H1 (cell line): ENCODE measurements around the gene IFITM2. TPM values are rescaled to one million over a fixed set of nuclear protein-coding genes. Genes with fewer than 3 reads are reported as not detected.

Source experiments
- CTCF ChIA-PET: fragments of 300-600 bp; sonication (Branson Sonifier 250); formaldehyde crosslinking; loops from one replicate; lab custom pipeline; 2021; ENCODE audit not compliant: partially characterized antibody; lab: Charles Lee
- POLR2A ChIA-PET: fragments of 300-600 bp; sonication (Branson Sonifier 250); formaldehyde crosslinking; loops from one replicate; lab custom pipeline; 2021; ENCODE audit warnings: inconsistent platforms; ENCODE audit not compliant: partially characterized antibody; lab: Charles Lee
- DNase-seq, 2 experiments: peaks; one replicate each; pipeline versions ENCODE4 v3.0.0 to v3.0.0-alpha.2; 2010 to 2022; ENCODE audit warnings: low spot score in 2 of 2, low read depth in 1 of 2, mixed read lengths in 1 of 2
- FAIRE-seq: peaks from 2 replicates; lab custom pipeline; 2011; peaks lifted over from hg19 to GRCh38; lab: Jason Lieb, UNC
- H2AFZ ChIP-seq: 2 replicates; pipeline ENCODE4 v1.8.1; 2012; ENCODE audit warnings: low read length, inconsistent platforms
- H2AK5ac ChIP-seq: 2 replicates; pipeline ENCODE4 v1.6.1; 2013; ENCODE audit warnings: low read depth, low read length
- H2BK120ac ChIP-seq: replicated peaks from 2 replicates; pipeline ENCODE3; 2013; ENCODE audit warnings: low read depth, low read length, inconsistent platforms
- H2BK12ac ChIP-seq: 2 replicates; pipeline ENCODE4 v1.6.1; 2013; ENCODE audit warnings: low read depth, low read length
- H2BK15ac ChIP-seq: 2 replicates; pipeline ENCODE4 v1.6.1; 2013; ENCODE audit warnings: low read length
- H2BK20ac ChIP-seq: 2 replicates; pipeline ENCODE4 v1.6.1; 2013; ENCODE audit warnings: low read length
- H2BK5ac ChIP-seq: 2 replicates; pipeline ENCODE4 v1.6.1; 2013; ENCODE audit warnings: low read depth, low read length
- H3K14ac ChIP-seq: 2 replicates; pipeline ENCODE4 v1.6.1; 2013; ENCODE audit warnings: inconsistent platforms; ENCODE audit not compliant: insufficient read length
- H3K18ac ChIP-seq: 2 replicates; pipeline ENCODE4 v1.6.1; 2013; ENCODE audit warnings: low read length; ENCODE audit errors: extremely low read depth
- H3K23ac ChIP-seq: 2 replicates; pipeline ENCODE4 v1.6.1; 2013; ENCODE audit warnings: inconsistent platforms; ENCODE audit not compliant: insufficient read length
- H3K23me2 ChIP-seq: 2 replicates; pipeline ENCODE4 v1.6.1; 2013; ENCODE audit warnings: low read depth, low read length
- H3K27ac ChIP-seq: 2 replicates; pipeline ENCODE4 v1.6.1; 2011; ENCODE audit warnings: low read depth, low read length, inconsistent platforms
- H3K27me3 ChIP-seq, 4 experiments: replicated peaks in 1 of 4; 1 replicate in 1 of 4; 2 replicates in 3 of 4; pipeline versions ENCODE4 v1.6.1 to v1.8.1; 2011 to 2013; ENCODE audit warnings: low read length in 3 of 4, mild to moderate bottlenecking in 3 of 4, inconsistent platforms in 2 of 4, mixed read lengths in 2 of 4, moderate library complexity in 1 of 4; ENCODE audit not compliant: control insufficient read depth in 3 of 4, insufficient read depth in 3 of 4; ENCODE audit errors: extremely low read depth in 1 of 4
- H3K36me3 ChIP-seq, 4 experiments: 2 replicates each; pipeline versions ENCODE4 v1.6.1 to v1.8.1; 2011 to 2013; ENCODE audit warnings: mild to moderate bottlenecking in 4 of 4, low read length in 3 of 4, moderate library complexity in 2 of 4, control low read depth in 1 of 4, inconsistent platforms in 1 of 4; ENCODE audit not compliant: insufficient read depth in 4 of 4, control insufficient read depth in 2 of 4
- H3K4ac ChIP-seq: replicated peaks from 2 replicates; pipeline ENCODE3; 2013; ENCODE audit warnings: low read length, low read depth, mixed read lengths, inconsistent platforms; ENCODE audit not compliant: insufficient read length
- H3K4me1 ChIP-seq, 4 experiments: replicated peaks in 1 of 4; 1 replicate in 1 of 4; 2 replicates in 3 of 4; pipeline versions ENCODE4 v1.6.1 to v1.8.1; 2011 to 2013; ENCODE audit warnings: low read length in 3 of 4, inconsistent platforms in 2 of 4, mixed read lengths in 1 of 4; ENCODE audit not compliant: insufficient read depth in 4 of 4, control insufficient read depth in 3 of 4
- H3K4me2 ChIP-seq, 2 experiments: 2 replicates each; pipeline versions ENCODE4 v1.6.1 to v1.8.1; 2011 to 2013; ENCODE audit warnings: low read depth in 2 of 2, low read length in 2 of 2, control low read depth in 1 of 2, inconsistent platforms in 1 of 2, mild to moderate bottlenecking in 1 of 2; ENCODE audit not compliant: insufficient read depth in 1 of 2
- H3K4me3 ChIP-seq, 4 experiments: fragments of 200-600, 300-600 bp in 1 of 4; sonication (generic), shearing (Covaris generic), sonication (Bioruptor Twin) in 1 of 4; 2 replicates each; pipeline versions ENCODE4 v1.5.1 to v1.8.1; 2011 to 2016; ENCODE audit warnings: low read length in 4 of 4, low read depth in 3 of 4, control low read depth in 2 of 4, inconsistent platforms in 2 of 4, mild to moderate bottlenecking in 2 of 4, mixed read lengths in 1 of 4, moderate library complexity in 1 of 4; ENCODE audit not compliant: insufficient read depth in 2 of 4; ENCODE audit errors: extremely low read depth in 1 of 4
- H3K56ac ChIP-seq: replicated peaks from 2 replicates; pipeline ENCODE3; 2013; ENCODE audit warnings: low read depth, mild to moderate bottlenecking, mixed read lengths, low read length, inconsistent platforms; ENCODE audit not compliant: insufficient read length
- H3K79me1 ChIP-seq: 2 replicates; pipeline ENCODE4 v1.6.1; 2013; ENCODE audit warnings: low read depth, low read length, control low read depth
- H3K79me2 ChIP-seq, 2 experiments: 2 replicates each; pipeline versions ENCODE4 v1.6.1 to v1.8.1; 2012 to 2013; ENCODE audit warnings: low read length in 2 of 2, mild to moderate bottlenecking in 2 of 2, inconsistent platforms in 1 of 2; ENCODE audit not compliant: insufficient read depth in 2 of 2, control insufficient read depth in 1 of 2
- H3K9ac ChIP-seq, 4 experiments: replicated peaks in 1 of 4; 1 replicate in 1 of 4; 2 replicates in 3 of 4; pipeline versions ENCODE4 v1.6.1 to v1.8.1; 2011 to 2013; ENCODE audit warnings: low read depth in 3 of 4, low read length in 3 of 4, control low read depth in 2 of 4, mild to moderate bottlenecking in 2 of 4, moderate library complexity in 2 of 4, inconsistent platforms in 1 of 4; ENCODE audit errors: extremely low read depth in 1 of 4
- H3K9me3 ChIP-seq, 2 experiments: 2 replicates each; pipeline versions ENCODE4 v1.6.1 to v1.8.1; 2012 to 2013; ENCODE audit warnings: mild to moderate bottlenecking in 2 of 2, moderate library complexity in 2 of 2, control low read depth in 1 of 2, inconsistent platforms in 1 of 2, low read depth in 1 of 2, low read length in 1 of 2, mixed read lengths in 1 of 2; ENCODE audit not compliant: insufficient read depth in 2 of 2
- H4K20me1 ChIP-seq, 2 experiments: replicated peaks in 1 of 2; 2 replicates each; pipeline versions ENCODE3 to v1.8.1; 2011 to 2013; ENCODE audit warnings: inconsistent platforms in 2 of 2, low read length in 2 of 2, mild to moderate bottlenecking in 1 of 2; ENCODE audit not compliant: insufficient read depth in 2 of 2, control insufficient read depth in 1 of 2
- H4K5ac ChIP-seq: 2 replicates; pipeline ENCODE4 v1.6.1; 2013; ENCODE audit warnings: low read length, low read depth, mixed read lengths, inconsistent platforms; ENCODE audit not compliant: insufficient read length
- H4K8ac ChIP-seq: 2 replicates; pipeline ENCODE4 v1.8.0; 2013; ENCODE audit warnings: mild to moderate bottlenecking, moderate library complexity, low read length, inconsistent platforms; ENCODE audit not compliant: insufficient read depth; ENCODE audit errors: extremely low read depth
- H4K91ac ChIP-seq: replicated peaks from 2 replicates; pipeline ENCODE3; 2013; ENCODE audit warnings: low read length, mixed read lengths, inconsistent platforms; ENCODE audit not compliant: insufficient read length
- ATF3 ChIP-seq: IDR thresholded peaks from 2 replicates; pipeline ENCODE4 v1.6.1; 2011; ENCODE audit warnings: low read depth, mild to moderate bottlenecking, low read length; ENCODE audit not compliant: insufficient read depth
- EZH2 ChIP-seq: fragments of 200-600 bp; sonication (generic); IDR thresholded peaks from 2 replicates; pipeline ENCODE4 v1.7.1; 2012; ENCODE audit warnings: low read depth, mild to moderate bottlenecking, moderate library complexity, low read length, inconsistent platforms; ENCODE audit not compliant: severe bottlenecking
- GABPA ChIP-seq: IDR thresholded peaks from 2 replicates; pipeline ENCODE4 v1.6.1; 2011; ENCODE audit warnings: mild to moderate bottlenecking, low read length, moderate library complexity, borderline replicate concordance; ENCODE audit not compliant: insufficient read depth
- HDAC6 ChIP-seq: IDR thresholded peaks from one replicate; pipeline ENCODE4 v1.7.1; 2012; ENCODE audit warnings: low read depth, mild to moderate bottlenecking, inconsistent platforms, low read length, moderate library complexity
- JUND ChIP-seq: IDR thresholded peaks from 2 replicates; pipeline ENCODE4 v1.6.1; 2011; ENCODE audit warnings: mild to moderate bottlenecking, improper control_type of control experiment, low read length
- MAFK ChIP-seq: IDR thresholded peaks from 2 replicates; pipeline ENCODE4 v1.6.1; 2012; ENCODE audit warnings: low read depth, mild to moderate bottlenecking, improper control_type of control experiment, low read length
- NRF1 ChIP-seq: IDR thresholded peaks from 2 replicates; pipeline ENCODE4 v1.6.1; 2011; ENCODE audit warnings: mild to moderate bottlenecking, low read depth, low read length, improper control_type of control experiment
- POU5F1 ChIP-seq: IDR thresholded peaks from 2 replicates; pipeline ENCODE4 v1.6.1; 2011; ENCODE audit warnings: low read depth, mild to moderate bottlenecking, low read length, moderate library complexity
- SIX5 ChIP-seq: IDR thresholded peaks from 2 replicates; pipeline ENCODE4 v1.6.1; 2011; ENCODE audit warnings: mild to moderate bottlenecking, low read depth, low read length
- SP1 ChIP-seq: IDR thresholded peaks from 2 replicates; pipeline ENCODE4 v1.6.1; 2011; ENCODE audit warnings: low read depth, low read length
- SP2 ChIP-seq: IDR thresholded peaks from 2 replicates; pipeline ENCODE4 v1.6.1; 2012; ENCODE audit warnings: mild to moderate bottlenecking, low read length, inconsistent platforms
- SP4 ChIP-seq: IDR thresholded peaks from 2 replicates; pipeline ENCODE4 v1.6.1; 2012; ENCODE audit warnings: low read length, inconsistent platforms
- YY1 ChIP-seq: IDR thresholded peaks from 2 replicates; pipeline ENCODE4 v1.6.1; 2011; ENCODE audit warnings: low read depth, mild to moderate bottlenecking, low read length
- WGBS, 2 experiments: shearing (Covaris generic) in 1 of 2; methylation state at CpG; one replicate each; pipeline versions ENCODE4 v1.1.6 to v1.1.7; 2013 to 2015; ENCODE audit warnings: low lambda C conversion rate in 2 of 2, mixed read lengths in 2 of 2, inconsistent platforms in 1 of 2, low coverage in 1 of 2, missing lambda C conversion rate in 1 of 2; ENCODE audit not compliant: insufficient replicate concordance in 2 of 2, insufficient coverage in 1 of 2, insufficient read length in 1 of 2; ENCODE audit errors: extremely low coverage in 1 of 2, missing lambda C conversion rate in 1 of 2; 5-methylcytosine and 5-hydroxymethylcytosine counted together
- polyA plus RNA-seq, 7 experiments: library from polyadenylated mRNA; depleted of rRNA in 3 of 7; stranded (reverse) in 5 of 7; unstranded in 2 of 7; fragments of >200 nt in 5 of 7; fragments of 200-250 nt in 2 of 7; gene quantifications; 1 replicate in 5 of 7; 2 replicates in 1 of 7; 4 replicates in 1 of 7; pipeline versions ENCODE4 v1.2.1 to v1.2.3, GENCODE V29; 2011 to 2013; ENCODE audit warnings: missing spikeins in 2 of 7, mixed read lengths in 2 of 7
- total RNA-seq: library from RNA; stranded (reverse); fragmentation: NEBNext Ultra II Directional; extraction: Animal tissue kit (Norgen Biotek cat#: 25700); gene quantifications from 2 replicates; pipeline ENCODE4 v1.2.1, GENCODE V29; 2021
- TF ChIP-seq, protein P1 (sequence below): IDR thresholded peaks from 2 replicates; pipeline ENCODE4 v1.6.1; 2012; ENCODE audit warnings: inconsistent platforms

IFITM2 gene
- total and polyA plus RNA-seq, 2 of the 8 experiments (the other 6 are each of a cell fraction or from before 2014, with no cell fraction given) = 399 to 764 TPM

DNA sequence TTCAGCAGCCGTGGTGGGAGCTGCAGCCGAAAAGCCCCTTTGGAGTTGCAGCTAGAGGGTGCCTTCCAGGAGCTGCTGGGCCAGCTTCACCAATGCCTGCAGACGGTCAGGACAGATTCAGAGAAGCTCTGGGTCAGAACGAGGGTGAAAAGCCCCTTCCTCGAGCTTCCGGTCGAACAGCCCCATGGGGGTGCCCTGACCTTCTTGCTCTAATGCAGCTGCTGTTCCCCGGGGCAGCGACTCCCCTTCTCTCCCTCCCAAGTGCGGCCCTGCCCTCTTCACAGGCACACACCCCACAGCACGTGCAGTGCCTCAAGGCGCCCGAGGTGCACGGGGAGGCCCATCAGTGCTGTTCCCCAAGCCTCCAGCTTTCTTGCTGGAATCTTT, 22.7 kb downstream of the IFITM2 start:
- no peaks in the 10 kb centered on the region for H3K27me3 ChIP-seq
- peak overlapping the region; percentile 29; the same call in 1 of the 2 replicates for H3K18ac ChIP-seq
- no peak overlapping the region for H3K4ac ChIP-seq
- peaks cover 10 to 11% of the 10 kb centered on the region in 2 experiments; a peak in 3 of 4 replicates for H3K9me3 ChIP-seq
- H3K14ac ChIP-seq = no peak overlapping the region
- peak overlapping the region; percentile 94; the same call in 1 of the 2 replicates for H2AK5ac ChIP-seq
- H3K79me2 ChIP-seq = no peaks in the 10 kb centered on the region
- H3K36me3 ChIP-seq = no peaks in the 10 kb centered on the region
- no peaks in the 10 kb centered on the region for H3K23me2 ChIP-seq
- H2BK120ac ChIP-seq = peak overlapping the region; percentile 40
- no peaks in the 10 kb centered on the region for H4K20me1 ChIP-seq
- no peak overlapping the region for H3K4me3 ChIP-seq
- no peak overlapping the region for H3K56ac ChIP-seq
- peak overlapping the region; percentile 87; the same call in 1 of the 2 replicates for H2BK12ac ChIP-seq
- no peak overlapping the region for H3K4me2 ChIP-seq
- FAIRE-seq (no peak), DNase-seq (no peak)
- peak overlapping the region; percentile 22 for H4K91ac ChIP-seq
- H2AFZ ChIP-seq = no peak overlapping the region
- no peak overlapping the region for H3K9ac ChIP-seq
- H2BK20ac ChIP-seq = peak overlapping the region; percentile 4; the same call in 1 of the 2 replicates
- no peak overlapping the region for H4K8ac ChIP-seq
- ChIA-PET POLR2A (interaction anchor here (0.7 to 2.6 kb wide), 9 partner anchors 9 to 41 kb away, joined by 3 to 11 read pairs (median 4); partner anchors contain the start of gene PGGHG), CTCF (interaction anchor here (1.0 to 3.9 kb wide), 4 partner anchors 14 to 80 kb away, joined by 4 to 12 read pairs (median 10); no protein-coding TSS in a partner anchor)
- WGBS, 2 experiments = 83% methylated on average over 14 of the region's 14 CpGs; no CpG with 5 or more reads in 1 of the 2 experiments
- no peak overlapping the region for H4K5ac ChIP-seq
- no peak overlapping the region for H3K27ac ChIP-seq
- H2BK15ac ChIP-seq = peak overlapping the region; percentile 92; the same call in 1 of the 2 replicates
- H3K23ac ChIP-seq = no peak overlapping the region
- no peaks in the 10 kb centered on the region for H3K79me1 ChIP-seq
- H2BK5ac ChIP-seq = peak overlapping the region; percentile 75; the same call in 1 of the 2 replicates
- peaks cover 3 to 20% (median 12%) of the 10 kb centered on the region in 4 experiments for H3K4me1 ChIP-seq
- TF ChIP-seq MAFK (no peak), EZH2 (no peak), GABPA (no peak), SIX5 (no peak), POU5F1 (no peak), SP4 (no peak), NRF1 (no peak), SP1 (no peak), HDAC6 (no peak), YY1 (no peak), ATF3 (no peak), SP2 (no peak), JUND (no peak)
- TF ChIP-seq, protein P1, sequence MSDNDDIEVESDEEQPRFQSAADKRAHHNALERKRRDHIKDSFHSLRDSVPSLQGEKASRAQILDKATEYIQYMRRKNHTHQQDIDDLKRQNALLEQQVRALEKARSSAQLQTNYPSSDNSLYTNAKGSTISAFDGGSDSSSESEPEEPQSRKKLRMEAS = no peak
